Breast epithelium (tissue), 4 donors: ENCODE results near the gene PRR7. TPM values are rescaled to one million over a fixed set of nuclear protein-coding genes. Genes with fewer than 3 reads are reported as not detected.
"Not testable (repeated sequence)": the region's sequence is repeated elsewhere in the genome, so short reads cannot be mapped to it uniquely, and the experiment has no call there.

ENCODE experiments used
- DNase-seq, 2 donors: peaks; one replicate each; pipeline ENCODE4 v3.0.0-alpha.2; 2019; ENCODE audit warnings: low spot score in 2 of 2
- H3K27ac ChIP-seq, 2 donors: fragments of 200-600 bp; sonication (generic) in 1 of 2; one replicate each; pipeline ENCODE4 v1.5.1; 2016 to 2019; ENCODE audit warnings: mild to moderate bottlenecking in 1 of 2
- H3K27me3 ChIP-seq, 2 donors: fragments of 200-600 bp; sonication (generic) in 1 of 2; one replicate each; pipeline versions ENCODE4 v1.5.1 to v1.6.0; 2017 to 2019; ENCODE audit warnings: control low read depth in 1 of 2, mild to moderate bottlenecking in 1 of 2
- H3K36me3 ChIP-seq: fragments of 200-600 bp; one replicate; pipeline ENCODE4 v1.5.1; 2019
- H3K4me1 ChIP-seq, 2 donors: fragments of 200-600 bp; sonication (generic); one replicate each; pipeline ENCODE4 v1.5.1; 2016 to 2019; ENCODE audit warnings: control low read depth in 1 of 2
- H3K4me3 ChIP-seq, 3 donors: fragments of 200-600 bp; sonication (generic); 1 replicate in 2 of 3; 2 replicates in 1 of 3; pipeline ENCODE4 v1.5.1; 2016 to 2019; ENCODE audit warnings: mild to moderate bottlenecking in 3 of 3, moderate library complexity in 2 of 3
- H3K9me3 ChIP-seq, 2 donors: fragments of 200-600 bp; sonication (generic) in 1 of 2; one replicate each; pipeline ENCODE4 v1.5.1; 2016 to 2019; ENCODE audit warnings: control low read depth in 1 of 2
- POLR2A ChIP-seq: fragments of 450-650 bp; IDR thresholded peaks from one replicate; pipeline ENCODE4 v1.6.1; 2016; ENCODE audit warnings: antibody characterized with exemption, mild to moderate bottlenecking, moderate library complexity
- POLR2AphosphoS5 ChIP-seq, 3 donors: sonication (generic); formaldehyde crosslinking; IDR thresholded peaks; one replicate each; pipeline ENCODE4 v1.6.1; 2017; ENCODE audit warnings: antibody characterized with exemption in 3 of 3
- intact Hi-C: fragments of 100-400 bp; cut with DNase I; formaldehyde crosslinking; loops from one replicate; pipeline ENCODE4 v1.15.1; 2023; ENCODE audit warnings: low total_unique reads
- total RNA-seq, 3 donors: library from RNA; depleted of rRNA; stranded (reverse); fragments of >200 nt; gene quantifications; one replicate each; pipeline ENCODE4 v1.1.0, GENCODE V29; 2016
- TF ChIP-seq, protein P1 (sequence below), 3 donors: fragments of 450-650 bp; IDR thresholded peaks; one replicate each; pipeline ENCODE4 v1.5.1; 2016 to 2017; ENCODE audit warnings: antibody characterized with exemption in 3 of 3, mild to moderate bottlenecking in 3 of 3, moderate library complexity in 3 of 3

PRR7 gene
- total RNA-seq, 3 donors from 2014 or later, result 0.48 to 2.0 (median 1.3) TPM

DNA sequence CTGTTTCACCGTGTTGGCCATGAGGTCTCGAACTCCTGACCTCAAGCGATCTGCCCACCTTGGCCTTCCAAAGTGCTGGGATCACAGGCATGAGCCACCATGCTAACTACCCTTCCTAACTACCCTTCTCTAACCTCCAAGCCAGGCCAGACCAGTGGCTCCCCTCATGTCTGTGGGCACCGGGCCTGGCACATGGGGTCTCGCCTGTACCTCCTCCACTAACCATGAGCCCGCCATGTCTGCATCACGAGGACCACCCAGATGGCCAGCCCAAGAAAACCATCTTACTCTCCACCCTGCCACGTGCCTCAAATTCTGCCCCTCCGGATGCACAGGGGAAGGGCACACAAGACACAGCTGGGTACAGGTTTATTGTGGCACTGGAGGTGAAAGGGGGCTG is 36.4 kb downstream of the PRR7 start:
- no peak for TF ChIP-seq POLR2A
- TF ChIP-seq POLR2AphosphoS5 (IDR thresholded peaks at IDR 0.05), result no peak
- TF ChIP-seq, protein P1, sequence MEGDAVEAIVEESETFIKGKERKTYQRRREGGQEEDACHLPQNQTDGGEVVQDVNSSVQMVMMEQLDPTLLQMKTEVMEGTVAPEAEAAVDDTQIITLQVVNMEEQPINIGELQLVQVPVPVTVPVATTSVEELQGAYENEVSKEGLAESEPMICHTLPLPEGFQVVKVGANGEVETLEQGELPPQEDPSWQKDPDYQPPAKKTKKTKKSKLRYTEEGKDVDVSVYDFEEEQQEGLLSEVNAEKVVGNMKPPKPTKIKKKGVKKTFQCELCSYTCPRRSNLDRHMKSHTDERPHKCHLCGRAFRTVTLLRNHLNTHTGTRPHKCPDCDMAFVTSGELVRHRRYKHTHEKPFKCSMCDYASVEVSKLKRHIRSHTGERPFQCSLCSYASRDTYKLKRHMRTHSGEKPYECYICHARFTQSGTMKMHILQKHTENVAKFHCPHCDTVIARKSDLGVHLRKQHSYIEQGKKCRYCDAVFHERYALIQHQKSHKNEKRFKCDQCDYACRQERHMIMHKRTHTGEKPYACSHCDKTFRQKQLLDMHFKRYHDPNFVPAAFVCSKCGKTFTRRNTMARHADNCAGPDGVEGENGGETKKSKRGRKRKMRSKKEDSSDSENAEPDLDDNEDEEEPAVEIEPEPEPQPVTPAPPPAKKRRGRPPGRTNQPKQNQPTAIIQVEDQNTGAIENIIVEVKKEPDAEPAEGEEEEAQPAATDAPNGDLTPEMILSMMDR (IDR thresholded peaks at IDR 0.05), result no peak
- no peaks in the 10 kb centered on the region for H3K9me3 ChIP-seq
- no peak overlapping the region for H3K4me3 ChIP-seq
- peaks cover 5 to 11% of the 10 kb centered on the region in 2 donors for H3K4me1 ChIP-seq
- H3K36me3 ChIP-seq, result no peaks in the 10 kb centered on the region
- no peaks in the 10 kb centered on the region for H3K27me3 ChIP-seq
- H3K27ac ChIP-seq, result no peak overlapping the region
- intact Hi-C loops, result no loop called here
- no peak for DNase-seq

DNA sequence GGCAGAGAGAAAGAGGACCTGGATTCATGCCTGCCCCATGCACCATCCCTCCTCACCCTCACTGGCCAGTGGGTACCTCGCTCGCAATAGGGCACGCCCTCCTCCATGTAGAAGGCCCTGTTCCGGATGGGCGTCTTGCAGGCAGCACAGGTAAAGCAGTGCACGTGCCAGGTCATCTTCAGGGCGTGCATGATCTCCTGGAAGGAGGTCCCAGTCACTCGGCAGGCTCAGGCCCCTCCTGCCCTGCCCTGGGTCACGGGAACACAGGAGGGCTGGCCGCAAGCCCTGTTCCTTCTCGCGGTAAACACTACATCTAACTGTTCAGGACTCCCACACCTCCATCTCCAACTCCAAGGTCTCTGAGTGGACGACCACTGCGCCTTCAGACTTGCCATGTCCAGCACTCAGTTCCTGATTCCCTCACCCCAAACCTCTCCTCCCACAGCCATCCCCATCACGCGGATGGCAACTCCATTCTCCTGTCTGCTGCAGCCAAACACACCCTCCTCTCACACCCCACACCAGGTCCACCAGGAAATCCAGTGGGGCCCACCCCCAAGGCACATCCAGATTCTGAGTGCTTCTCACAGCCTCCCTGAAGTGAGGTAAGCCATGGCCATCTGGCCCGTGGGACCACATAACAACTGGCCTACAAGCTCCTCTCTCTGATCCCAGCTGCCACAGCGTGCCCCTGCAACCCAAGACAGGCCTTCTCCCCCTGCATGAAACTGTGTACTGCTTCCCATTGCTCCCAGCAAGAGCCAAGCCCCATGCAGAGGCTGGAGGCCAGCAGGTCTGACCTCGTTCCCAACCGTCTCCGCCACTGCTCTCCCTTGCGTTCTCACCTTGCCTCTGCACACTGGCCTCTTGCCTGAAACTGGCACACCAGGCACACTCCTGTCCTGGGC is 37.6 kb downstream of the PRR7 start:
- no peak overlapping the region for H3K27ac ChIP-seq
- intact Hi-C loops, result no loop called here
- TF ChIP-seq, protein P1 (IDR thresholded peaks at IDR 0.05), result no peak
- TF ChIP-seq POLR2AphosphoS5 (IDR thresholded peaks at IDR 0.05) (no peak), POLR2A (no peak)

DNA sequence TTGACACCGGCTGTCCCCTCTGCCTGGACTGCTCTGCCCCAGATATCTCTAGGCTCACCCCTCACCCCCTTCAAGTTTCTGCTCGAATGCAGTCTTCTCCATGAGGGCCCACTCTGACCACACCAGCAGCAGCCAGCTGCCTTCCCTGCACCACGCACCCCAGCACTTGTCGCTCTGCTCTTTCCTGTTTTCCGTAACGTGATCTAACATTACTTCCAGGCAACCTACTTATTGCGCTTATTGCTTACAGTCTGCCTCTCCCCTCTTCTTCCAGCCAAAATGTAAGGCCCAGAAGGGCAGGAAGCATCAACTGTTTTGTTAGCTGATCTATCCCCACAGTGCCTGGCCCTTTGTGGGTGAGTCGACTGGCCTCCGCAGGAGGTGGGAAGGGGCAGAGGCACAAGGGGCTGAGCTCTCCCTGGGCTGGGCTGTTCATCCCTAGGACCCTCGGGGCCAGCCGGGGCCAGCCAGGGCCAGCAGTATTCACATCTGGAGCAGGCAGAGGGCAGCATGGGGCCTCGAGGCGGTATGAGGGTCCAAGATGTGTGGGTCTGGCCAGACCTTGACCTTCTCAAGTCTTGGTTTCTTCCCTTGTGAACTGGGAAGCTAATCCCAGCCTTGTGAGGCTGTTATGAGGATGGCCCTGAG is 38.4 kb downstream of the PRR7 start:
- H3K9me3 ChIP-seq, result no peaks in the 10 kb centered on the region
- H3K4me1 ChIP-seq, result no peaks in the 10 kb centered on the region
- no peak for DNase-seq
- H3K4me3 ChIP-seq, result no peak overlapping the region
- intact Hi-C loops, result no loop called here
- no peak for TF ChIP-seq POLR2A
- TF ChIP-seq, protein P1 (IDR thresholded peaks at IDR 0.05), result no peak
- no peak for TF ChIP-seq POLR2AphosphoS5 (IDR thresholded peaks at IDR 0.05)
- H3K27me3 ChIP-seq, result no peaks in the 10 kb centered on the region
- no peak overlapping the region for H3K27ac ChIP-seq
- no peaks in the 10 kb centered on the region for H3K36me3 ChIP-seq

More for the DNA sequence above, 37.6 kb downstream of the PRR7 start:
- H3K36me3 ChIP-seq, result no peaks in the 10 kb centered on the region
- H3K4me3 ChIP-seq, result no peak overlapping the region
- H3K4me1 ChIP-seq, result peaks cover 0 to 3% of the 10 kb centered on the region in 2 donors
- no peaks in the 10 kb centered on the region for H3K27me3 ChIP-seq
- no peaks in the 10 kb centered on the region for H3K9me3 ChIP-seq
- DNase-seq, result no peak

DNA sequence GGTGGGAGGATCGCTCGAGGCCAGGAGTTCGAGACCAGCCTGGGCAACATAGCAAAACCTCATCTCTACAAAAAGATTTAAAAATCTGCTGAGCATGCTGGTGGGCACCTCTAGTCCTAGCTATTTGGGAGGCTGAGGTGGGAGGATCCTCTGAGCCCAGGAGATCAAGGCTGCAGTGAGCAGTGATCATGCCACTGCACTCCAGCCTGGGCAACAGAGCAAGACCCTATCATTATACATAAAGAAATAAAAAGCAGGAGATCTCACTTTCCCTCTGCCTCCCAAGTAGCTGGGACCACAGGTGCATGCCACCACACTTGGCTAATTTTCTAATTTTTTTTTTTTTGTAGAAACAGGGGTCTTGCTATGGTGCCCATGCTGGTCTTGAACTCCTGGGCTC is 39.1 kb downstream of the PRR7 start:
- H3K9me3 ChIP-seq, H3K27me3 ChIP-seq, intact Hi-C loops, DNase-seq, H3K4me3 ChIP-seq, H3K4me1 ChIP-seq, H3K27ac ChIP-seq, H3K36me3 ChIP-seq: not testable (repeated sequence)

DNA sequence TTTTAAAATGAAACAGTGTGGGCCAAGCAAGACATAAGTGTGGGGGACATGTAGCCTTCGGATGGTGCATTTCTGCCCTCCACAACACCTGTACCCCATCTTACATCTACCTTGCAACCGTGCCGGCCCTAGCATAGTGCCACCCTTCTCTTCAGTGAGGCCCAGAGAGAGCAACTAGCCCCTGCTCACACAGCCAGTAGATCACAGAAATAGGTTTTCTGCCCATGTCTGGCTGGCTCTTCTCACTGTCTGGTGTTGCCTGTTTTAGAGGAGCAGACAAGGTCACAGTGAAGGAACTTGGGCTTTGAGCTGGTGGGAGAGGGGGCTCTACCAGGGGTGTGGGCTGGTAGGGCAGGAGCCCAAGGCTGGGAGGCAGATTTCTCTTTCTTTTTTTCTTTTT is 39.6 kb downstream of the PRR7 start:
- intact Hi-C loops, result no loop called here
- Histone ChIP-seq H3K27ac (no peak overlapping the region), H3K36me3 (no peaks in the 10 kb centered on the region), H3K27me3 (no peaks in the 10 kb centered on the region), H3K9me3 (no peaks in the 10 kb centered on the region), H3K4me3 (no peak overlapping the region), H3K4me1 (no peaks in the 10 kb centered on the region)
- TF ChIP-seq POLR2AphosphoS5 (IDR thresholded peaks at IDR 0.05) (no peak), POLR2A (no peak)
- TF ChIP-seq, protein P1 (IDR thresholded peaks at IDR 0.05), result no peak
- no peak for DNase-seq
